ENCODE measurements around the gene PROC.

- TF ChIP-seq EP300 (IDR thresholded peaks at IDR 0.05) (no peak), CTCF (IDR thresholded peaks at IDR 0.05) (no peak), POLR2AphosphoS5 (IDR thresholded peaks at IDR 0.05) (no peak), POLR2A (IDR thresholded peaks at IDR 0.05; ENCODE audit: low read depth) (no peak)
These were observed 46.4 kb downstream of the PROC start for GRCh38 chr2:127464470-127465257.

Data from esophagus muscularis mucosa (tissue), 4 donors.